ENCODE data around the gene KIF3C.
"Not testable (repeated sequence)": the region's sequence is repeated elsewhere in the genome, so short reads cannot be mapped to it uniquely, and the experiment has no call there.

KIF3C gene

GRCh38 chr2:25982273-25982967 lies at the start of gene KIF3C:
TSS of gene KIF3C (minus strand) at chr2:25982497. CDS start at chr2:25981917, 580 bp downstream.
- Mint-ChIP-seq H3K4me3 (peak within 1 kb of the TSS; percentile 83), H3K36me3 (ENCODE audit: low read depth) (peaks cover 3% of the 10 kb centered on the region), H3K27ac (peak within 1 kb of the TSS; percentile 77), H3K9me3 (no peaks in the 10 kb centered on the region), H3K27me3 (ENCODE audit: low read depth) (no peaks in the 10 kb centered on the region), H3K4me1 (ENCODE audit: low read depth) (peaks cover 11% of the 10 kb centered on the region)
- DNase-seq (ENCODE audit: low spot score) = peak; percentile 72

GRCh38 chr2:26028083-26028482 lies 45.8 kb upstream of the KIF3C start:
- not testable (repeated sequence) for H3K27me3 Mint-ChIP-seq (ENCODE audit: low read depth); DNase-seq (ENCODE audit: low spot score); H3K4me3 Mint-ChIP-seq; H3K36me3 Mint-ChIP-seq (ENCODE audit: low read depth); H3K9me3 Mint-ChIP-seq; H3K4me1 Mint-ChIP-seq (ENCODE audit: low read depth); H3K27ac Mint-ChIP-seq

- Mint-ChIP-seq H3K27ac (no peak overlapping the region), H3K27me3 (ENCODE audit: low read depth) (peaks cover 3% of the 10 kb centered on the region), H3K4me1 (ENCODE audit: low read depth) (no peaks in the 10 kb centered on the region)
These were observed 43.2 kb upstream of the KIF3C start for GRCh38 chr2:26025509-26025908.

GRCh38 chr2:26024260-26024659 lies 42.0 kb upstream of the KIF3C start:
- Mint-ChIP-seq H3K4me3 (no peak overlapping the region), H3K4me1 (ENCODE audit: low read depth) (no peaks in the 10 kb centered on the region), H3K9me3 (no peaks in the 10 kb centered on the region), H3K27me3 (ENCODE audit: low read depth) (peaks cover 3% of the 10 kb centered on the region), H3K27ac (no peak overlapping the region), H3K36me3 (ENCODE audit: low read depth) (no peaks in the 10 kb centered on the region)
- no peak for DNase-seq (ENCODE audit: low spot score)

More at GRCh38 chr2:26025509-26025908, 43.2 kb upstream of the KIF3C start:
- DNase-seq (ENCODE audit: low spot score) = no peak
- H3K4me3 Mint-ChIP-seq = no peak overlapping the region
- no peaks in the 10 kb centered on the region for H3K36me3 Mint-ChIP-seq (ENCODE audit: low read depth)
- H3K9me3 Mint-ChIP-seq = no peaks in the 10 kb centered on the region

GRCh38 chr2:26020231-26020640 lies 37.9 kb upstream of the KIF3C start:
- no peak overlapping the region for H3K27ac Mint-ChIP-seq

GRCh38 chr2:26018184-26019055 lies 36.1 kb upstream of the KIF3C start:
- H3K27me3 Mint-ChIP-seq (ENCODE audit: low read depth) = peaks cover 3% of the 10 kb centered on the region
- no peaks in the 10 kb centered on the region for H3K9me3 Mint-ChIP-seq
- peaks cover 3% of the 10 kb centered on the region for H3K4me1 Mint-ChIP-seq (ENCODE audit: low read depth)
- DNase-seq (ENCODE audit: low spot score) = peak; percentile 16
- no peak overlapping the region for H3K27ac Mint-ChIP-seq
- H3K36me3 Mint-ChIP-seq (ENCODE audit: low read depth) = no peaks in the 10 kb centered on the region
- no peak overlapping the region for H3K4me3 Mint-ChIP-seq

More at GRCh38 chr2:26020231-26020640, 37.9 kb upstream of the KIF3C start:
- no peak for DNase-seq (ENCODE audit: low spot score)
- H3K27me3 Mint-ChIP-seq (ENCODE audit: low read depth) = peaks cover 3% of the 10 kb centered on the region
- H3K36me3 Mint-ChIP-seq (ENCODE audit: low read depth) = no peaks in the 10 kb centered on the region
- no peaks in the 10 kb centered on the region for H3K9me3 Mint-ChIP-seq
- H3K4me1 Mint-ChIP-seq (ENCODE audit: low read depth) = peaks cover 3% of the 10 kb centered on the region
- no peak overlapping the region for H3K4me3 Mint-ChIP-seq

- Mint-ChIP-seq H3K27ac (no peak overlapping the region), H3K27me3 (ENCODE audit: low read depth) (peaks cover 3% of the 10 kb centered on the region), H3K9me3 (no peaks in the 10 kb centered on the region)
These were observed 35.3 kb upstream of the KIF3C start for GRCh38 chr2:26017464-26018183.

GRCh38 chr2:26016706-26017045 lies 34.4 kb upstream of the KIF3C start:
- H3K27ac Mint-ChIP-seq; H3K9me3 Mint-ChIP-seq; H3K36me3 Mint-ChIP-seq (ENCODE audit: low read depth); H3K27me3 Mint-ChIP-seq (ENCODE audit: low read depth); H3K4me3 Mint-ChIP-seq; DNase-seq (ENCODE audit: low spot score); H3K4me1 Mint-ChIP-seq (ENCODE audit: low read depth): not testable (repeated sequence)

More at GRCh38 chr2:26017464-26018183, 35.3 kb upstream of the KIF3C start:
- no peak for DNase-seq (ENCODE audit: low spot score)
- no peak overlapping the region for H3K4me3 Mint-ChIP-seq
- H3K36me3 Mint-ChIP-seq (ENCODE audit: low read depth) = no peaks in the 10 kb centered on the region
- peaks cover 3% of the 10 kb centered on the region for H3K4me1 Mint-ChIP-seq (ENCODE audit: low read depth)

- Mint-ChIP-seq H3K36me3 (ENCODE audit: low read depth) (no peaks in the 10 kb centered on the region), H3K4me1 (ENCODE audit: low read depth) (peaks cover 3% of the 10 kb centered on the region), H3K27me3 (ENCODE audit: low read depth) (no peaks in the 10 kb centered on the region), H3K9me3 (no peaks in the 10 kb centered on the region), H3K27ac (no peak overlapping the region), H3K4me3 (no peak overlapping the region)
- no peak for DNase-seq (ENCODE audit: low spot score)
These were observed 33.9 kb upstream of the KIF3C start for GRCh38 chr2:26016012-26016705.

GRCh38 chr2:26013668-26014067 lies 31.4 kb upstream of the KIF3C start:
- no peak overlapping the region for H3K4me3 Mint-ChIP-seq
- H3K36me3 Mint-ChIP-seq (ENCODE audit: low read depth) = no peaks in the 10 kb centered on the region
- no peaks in the 10 kb centered on the region for H3K9me3 Mint-ChIP-seq
- H3K27me3 Mint-ChIP-seq (ENCODE audit: low read depth) = no peaks in the 10 kb centered on the region
- DNase-seq (ENCODE audit: low spot score) = no peak
- no peak overlapping the region for H3K27ac Mint-ChIP-seq
- H3K4me1 Mint-ChIP-seq (ENCODE audit: low read depth) = peaks cover 3% of the 10 kb centered on the region

- H3K27me3 Mint-ChIP-seq (ENCODE audit: low read depth) = no peaks in the 10 kb centered on the region
- no peaks in the 10 kb centered on the region for H3K4me1 Mint-ChIP-seq (ENCODE audit: low read depth)
- no peak overlapping the region for H3K27ac Mint-ChIP-seq
- no peak for DNase-seq (ENCODE audit: low spot score)
- no peaks in the 10 kb centered on the region for H3K9me3 Mint-ChIP-seq
- no peaks in the 10 kb centered on the region for H3K36me3 Mint-ChIP-seq (ENCODE audit: low read depth)
- no peak overlapping the region for H3K4me3 Mint-ChIP-seq
These were observed 29.9 kb upstream of the KIF3C start for GRCh38 chr2:26011990-26012856.

- no peak overlapping the region for H3K4me3 Mint-ChIP-seq
- no peaks in the 10 kb centered on the region for H3K4me1 Mint-ChIP-seq (ENCODE audit: low read depth)
- no peak overlapping the region for H3K27ac Mint-ChIP-seq
- no peak for DNase-seq (ENCODE audit: low spot score)
- no peaks in the 10 kb centered on the region for H3K9me3 Mint-ChIP-seq
- no peaks in the 10 kb centered on the region for H3K27me3 Mint-ChIP-seq (ENCODE audit: low read depth)
- no peaks in the 10 kb centered on the region for H3K36me3 Mint-ChIP-seq (ENCODE audit: low read depth)
These were observed 29.3 kb upstream of the KIF3C start for GRCh38 chr2:26011609-26011989.

- H3K36me3 Mint-ChIP-seq (ENCODE audit: low read depth) = no peaks in the 10 kb centered on the region
- no peak for DNase-seq (ENCODE audit: low spot score)
- H3K27ac Mint-ChIP-seq = no peak overlapping the region
- no peak overlapping the region for H3K4me3 Mint-ChIP-seq
- H3K4me1 Mint-ChIP-seq (ENCODE audit: low read depth) = no peaks in the 10 kb centered on the region
- no peaks in the 10 kb centered on the region for H3K9me3 Mint-ChIP-seq
- no peaks in the 10 kb centered on the region for H3K27me3 Mint-ChIP-seq (ENCODE audit: low read depth)
These were observed 28.6 kb upstream of the KIF3C start for GRCh38 chr2:26010943-26011342.

Data from T-helper 2 cell treated with Interferon-gamma antibody and Interleukin-4, amounts not matched to agents 5 μg/mL and 100 μg/mL, for 36 hours (primary cell).